Neuron (in vitro differentiated cells): Measurements from ENCODE around the gene UGT1A6.
"Not testable (repeated sequence)": the region's sequence is repeated elsewhere in the genome, so short reads cannot be mapped to it uniquely, and the experiment has no call there.

Experiments
- H2AFZ ChIP-seq: one replicate; pipeline ENCODE4 v1.6.1; 2013; ENCODE audit warnings: low read depth, mild to moderate bottlenecking, inconsistent platforms, low read length, moderate library complexity
- H3K27me3 ChIP-seq: one replicate; pipeline ENCODE4 v1.6.1; 2013; ENCODE audit warnings: low read length; ENCODE audit not compliant: insufficient read depth
- H3K36me3 ChIP-seq: one replicate; pipeline ENCODE4 v1.6.1; 2013; ENCODE audit warnings: low read length; ENCODE audit not compliant: insufficient read depth
- H3K4me1 ChIP-seq: one replicate; pipeline ENCODE4 v1.6.1; 2013; ENCODE audit warnings: low read length; ENCODE audit not compliant: insufficient read depth
- H3K4me3 ChIP-seq: 2 replicates; pipeline ENCODE4 v1.5.1; 2013; ENCODE audit warnings: mild to moderate bottlenecking, low read length, moderate library complexity
- H3K9me3 ChIP-seq: one replicate; pipeline ENCODE4 v1.6.1; 2013; ENCODE audit warnings: low read length

UGT1A6 gene

DNA sequence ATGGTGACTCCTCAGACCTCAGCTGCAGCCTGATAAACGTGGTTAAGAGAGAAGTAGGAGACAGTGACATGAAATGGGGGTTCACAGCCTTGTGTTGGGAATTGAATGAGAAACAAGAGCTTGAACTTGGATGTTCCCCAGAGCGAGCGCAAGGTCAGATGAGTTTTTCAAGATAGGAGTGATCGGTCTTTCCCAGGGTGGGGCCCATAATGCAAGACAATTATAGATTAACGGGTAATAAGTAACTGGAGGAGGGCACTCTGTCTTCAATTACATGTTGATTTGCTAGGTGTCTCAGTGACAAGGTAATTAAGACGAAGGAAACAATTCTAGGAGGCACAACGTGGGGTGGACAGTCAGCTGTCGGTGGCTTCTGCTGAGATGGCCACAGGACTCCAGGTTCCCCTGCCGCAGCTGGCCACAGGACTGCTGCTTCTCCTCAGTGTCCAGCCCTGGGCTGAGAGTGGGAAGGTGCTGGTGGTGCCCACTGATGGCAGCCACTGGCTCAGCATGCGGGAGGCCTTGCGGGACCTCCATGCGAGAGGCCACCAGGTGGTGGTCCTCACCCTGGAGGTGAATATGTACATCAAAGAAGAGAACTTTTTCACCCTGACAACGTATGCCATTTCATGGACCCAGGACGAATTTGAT lies 20.0 kb downstream of the UGT1A6 start, which contains the start of gene UGT1A5:
Gene UGT1A5 (plus strand): TSS at position 297 of the 651 bp plus-strand sequence. CDS start 85 bp downstream, at position 382.
- Histone ChIP-seq H2AFZ (no peak within 1 kb of the TSS), H3K9me3 (no peaks in the 10 kb centered on the region), H3K4me3 (no peak within 1 kb of the TSS), H3K36me3 (no peaks in the 10 kb centered on the region), H3K27me3 (no peaks in the 10 kb centered on the region), H3K4me1 (peaks cover 5% of the 10 kb centered on the region)

DNA sequence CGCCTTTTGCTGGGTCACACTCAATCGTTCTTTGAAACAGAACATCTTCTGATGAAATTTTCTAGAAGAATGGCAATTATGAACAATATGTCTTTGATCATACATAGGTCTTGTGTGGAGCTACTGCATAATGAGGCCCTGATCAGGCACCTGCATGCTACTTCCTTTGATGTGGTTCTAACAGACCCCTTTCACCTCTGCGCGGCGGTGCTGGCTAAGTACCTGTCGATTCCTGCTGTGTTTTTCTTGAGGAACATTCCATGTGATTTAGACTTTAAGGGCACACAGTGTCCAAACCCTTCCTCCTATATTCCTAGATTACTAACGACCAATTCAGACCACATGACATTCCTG lies 20.5 kb downstream of the UGT1A6 start:
- Histone ChIP-seq H2AFZ (no peak overlapping the region), H3K4me1 (peaks cover 5% of the 10 kb centered on the region), H3K9me3 (no peaks in the 10 kb centered on the region), H3K4me3 (no peak overlapping the region), H3K27me3 (no peaks in the 10 kb centered on the region), H3K36me3 (no peaks in the 10 kb centered on the region)

DNA sequence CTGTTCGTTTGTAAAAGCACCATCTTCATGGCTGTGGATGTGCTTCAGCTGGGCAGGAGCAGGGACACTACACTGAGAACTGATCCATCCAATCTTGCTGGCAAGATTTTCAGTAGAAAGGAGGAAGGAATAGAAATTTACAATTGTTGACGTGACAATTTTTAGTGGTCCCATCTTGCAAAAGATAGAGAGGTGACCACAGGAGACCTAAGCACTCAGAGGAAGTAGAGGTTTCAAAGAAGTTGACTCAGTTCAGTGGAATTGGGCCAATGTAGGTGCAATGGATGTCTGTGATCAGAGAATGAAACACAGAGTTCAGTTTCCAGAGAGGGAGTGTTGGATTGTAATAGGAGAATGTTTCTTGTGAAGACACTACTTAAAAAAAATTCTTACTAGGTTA lies 21.4 kb downstream of the UGT1A6 start:
- no peak overlapping the region for H2AFZ ChIP-seq
- peaks cover 5% of the 10 kb centered on the region for H3K4me1 ChIP-seq
- no peaks in the 10 kb centered on the region for H3K36me3 ChIP-seq
- H3K9me3 ChIP-seq = no peaks in the 10 kb centered on the region
- H3K27me3 ChIP-seq = no peaks in the 10 kb centered on the region
- H3K4me3 ChIP-seq = no peak overlapping the region

DNA sequence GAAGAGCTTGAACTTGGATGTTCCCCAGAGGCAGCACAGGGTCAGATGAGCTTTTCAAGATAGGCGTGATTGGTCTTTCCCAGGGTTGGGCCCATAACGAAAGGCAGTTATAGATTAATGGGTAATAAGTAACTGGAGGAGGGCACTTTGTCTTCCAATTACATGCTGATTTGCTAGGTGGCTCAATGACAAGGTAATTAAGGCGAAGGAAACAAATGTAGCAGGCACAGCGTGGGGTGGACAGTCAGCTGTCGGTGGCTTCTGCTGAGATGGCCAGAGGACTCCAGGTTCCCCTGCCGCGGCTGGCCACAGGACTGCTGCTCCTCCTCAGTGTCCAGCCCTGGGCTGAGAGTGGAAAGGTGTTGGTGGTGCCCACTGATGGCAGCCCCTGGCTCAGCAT lies 25.9 kb downstream of the UGT1A6 start, which contains the start of gene UGT1A4:
Gene UGT1A4 (plus strand): TSS at position 185 of the 400 bp plus-strand sequence. CDS start 85 bp downstream, at position 270.
- Histone ChIP-seq H3K4me1 (peaks cover 5% of the 10 kb centered on the region), H3K4me3 (no peak within 1 kb of the TSS), H3K9me3 (no peaks in the 10 kb centered on the region), H3K36me3 (no peaks in the 10 kb centered on the region), H3K27me3 (no peaks in the 10 kb centered on the region), H2AFZ (no peak within 1 kb of the TSS)

DNA sequence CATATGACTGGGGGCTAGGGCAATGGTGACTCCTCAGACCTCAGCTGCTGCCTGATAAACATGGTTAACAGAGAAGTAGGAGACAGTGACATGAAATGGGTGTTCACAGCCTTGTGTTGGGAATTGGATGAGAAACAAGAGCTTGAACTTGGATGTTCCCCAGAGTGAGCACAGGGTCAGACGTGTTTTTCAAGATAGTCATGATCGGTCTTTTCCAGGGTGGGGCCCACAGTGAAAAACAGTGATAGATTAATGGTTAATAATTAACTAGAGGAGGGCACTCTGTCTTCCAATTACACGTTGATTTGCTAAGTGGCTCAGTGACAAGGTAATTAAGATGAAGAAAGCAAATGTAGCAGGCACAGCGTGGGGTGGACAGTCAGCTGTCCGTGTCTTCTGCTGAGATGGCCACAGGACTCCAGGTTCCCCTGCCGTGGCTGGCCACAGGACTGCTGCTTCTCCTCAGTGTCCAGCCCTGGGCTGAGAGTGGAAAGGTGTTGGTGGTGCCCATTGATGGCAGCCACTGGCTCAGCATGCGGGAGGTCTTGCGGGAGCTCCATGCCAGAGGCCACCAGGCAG lies 36.1 kb downstream of the UGT1A6 start, which contains the start of gene UGT1A3:
Gene UGT1A3 (plus strand): TSS at position 320 of the 579 bp plus-strand sequence. CDS start 85 bp downstream, at position 405.
- Histone ChIP-seq H3K9me3 (no peaks in the 10 kb centered on the region), H3K4me3 (no peak within 1 kb of the TSS), H3K27me3 (peaks cover 3% of the 10 kb centered on the region), H3K36me3 (no peaks in the 10 kb centered on the region), H2AFZ (no peak within 1 kb of the TSS), H3K4me1 (no peaks in the 10 kb centered on the region)

DNA sequence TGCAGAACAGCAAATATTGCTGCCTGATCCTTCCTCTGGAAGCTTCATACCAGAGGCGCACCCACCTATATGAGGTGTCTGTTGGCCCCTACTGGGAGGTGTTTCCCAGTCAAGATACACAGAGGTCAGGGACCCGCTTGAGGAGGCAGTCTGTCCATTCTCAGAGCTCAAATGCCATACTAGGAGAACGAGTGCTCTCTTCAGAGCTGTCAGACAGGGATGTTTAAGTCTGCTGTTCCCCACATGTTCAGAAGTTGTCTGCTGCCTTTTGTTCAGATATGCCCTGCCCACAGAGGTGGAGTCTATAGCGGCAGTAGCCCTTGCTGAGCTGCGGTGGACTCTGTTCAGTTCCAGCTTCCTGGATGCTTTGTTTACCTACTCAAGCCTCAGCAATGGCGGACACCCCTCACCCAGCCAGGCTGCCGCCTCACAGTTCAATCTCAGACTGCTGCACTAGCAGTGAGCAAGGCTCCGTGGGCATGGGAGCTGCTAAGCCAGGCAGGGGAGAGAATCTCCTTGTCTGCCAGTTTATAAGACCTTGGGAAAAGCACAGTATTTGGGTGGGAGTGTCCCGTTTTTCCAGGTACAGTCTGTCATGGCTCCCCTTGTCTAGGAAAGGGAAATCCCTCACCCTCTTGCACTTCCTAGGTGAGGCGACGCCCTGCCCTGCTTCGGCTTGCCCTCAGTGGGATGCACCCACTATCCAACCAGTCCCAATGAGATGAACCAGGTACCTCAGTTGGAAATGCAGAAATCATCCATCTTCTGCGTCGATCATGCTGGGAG lies 44.4 kb downstream of the UGT1A6 start:
- not testable (repeated sequence) for H3K36me3 ChIP-seq, H3K4me1 ChIP-seq, H2AFZ ChIP-seq, H3K27me3 ChIP-seq, H3K9me3 ChIP-seq, H3K4me3 ChIP-seq

DNA sequence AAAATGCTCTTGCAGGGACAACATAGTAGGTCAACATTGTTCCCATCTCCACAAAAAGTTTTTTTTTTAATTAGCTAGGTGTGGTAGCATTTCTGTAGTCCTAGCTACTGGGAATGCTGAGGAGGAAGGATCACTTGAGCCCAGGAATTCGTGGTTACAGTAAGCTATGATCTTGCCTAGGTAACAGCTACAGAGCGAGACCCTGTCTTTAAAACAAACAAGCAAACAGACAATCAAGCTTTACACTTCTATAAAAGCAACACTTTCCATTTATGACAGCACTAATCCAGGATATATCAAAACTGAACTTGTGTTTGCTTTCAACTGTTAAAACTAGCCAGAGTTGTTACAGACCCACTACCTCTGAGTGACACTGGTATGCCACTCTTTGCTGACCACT lies 48.2 kb downstream of the UGT1A6 start:
- H3K36me3 ChIP-seq = no peaks in the 10 kb centered on the region
- H3K27me3 ChIP-seq = no peaks in the 10 kb centered on the region
- no peak overlapping the region for H3K4me3 ChIP-seq
- H2AFZ ChIP-seq = no peak overlapping the region
- H3K4me1 ChIP-seq = no peaks in the 10 kb centered on the region
- peaks cover 5% of the 10 kb centered on the region for H3K9me3 ChIP-seq

DNA sequence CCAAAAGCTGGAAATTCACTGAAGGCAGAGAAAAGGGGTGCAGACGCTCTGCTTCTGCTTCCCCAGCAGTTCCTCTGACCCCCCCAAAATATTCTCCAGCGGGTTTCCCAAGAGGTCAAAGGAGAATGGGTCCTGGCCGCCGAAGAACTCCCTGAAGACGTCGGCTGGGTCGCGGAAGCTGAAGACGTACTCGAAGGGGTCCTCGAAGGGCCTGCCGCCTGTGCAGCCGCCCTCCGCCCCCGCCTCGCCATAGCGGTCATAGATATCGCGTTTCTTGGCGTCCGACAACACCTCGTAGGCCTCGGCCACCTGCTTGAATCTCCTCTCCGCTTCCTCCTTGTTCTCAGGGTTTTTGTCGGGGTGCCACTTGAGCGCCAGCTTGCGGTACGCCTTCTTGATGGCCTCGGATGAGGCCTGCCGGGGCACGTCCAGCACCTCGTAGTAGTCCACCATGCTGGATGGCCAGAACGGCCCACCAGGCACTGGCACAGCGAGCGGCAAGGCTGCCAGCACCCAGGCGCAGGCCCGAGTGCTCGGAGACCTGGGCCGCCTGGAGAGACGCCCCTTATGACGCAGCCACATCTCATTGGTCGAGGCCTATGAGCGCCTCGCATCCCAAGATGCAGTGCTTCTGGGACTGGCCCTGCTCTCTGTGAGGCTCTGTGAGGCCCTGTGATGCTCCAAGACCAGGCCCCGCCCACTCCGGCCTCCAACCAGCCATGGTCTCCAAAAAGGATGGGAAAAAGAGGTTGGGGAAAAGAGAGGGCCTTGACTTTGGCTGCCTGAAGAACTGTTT lies 51.0 kb downstream of the UGT1A6 start:
- Histone ChIP-seq H3K9me3 (peaks cover 5% of the 10 kb centered on the region), H3K36me3 (no peaks in the 10 kb centered on the region), H3K27me3 (no peaks in the 10 kb centered on the region), H3K4me3 (no peak overlapping the region), H3K4me1 (no peaks in the 10 kb centered on the region), H2AFZ (no peak overlapping the region)

DNA sequence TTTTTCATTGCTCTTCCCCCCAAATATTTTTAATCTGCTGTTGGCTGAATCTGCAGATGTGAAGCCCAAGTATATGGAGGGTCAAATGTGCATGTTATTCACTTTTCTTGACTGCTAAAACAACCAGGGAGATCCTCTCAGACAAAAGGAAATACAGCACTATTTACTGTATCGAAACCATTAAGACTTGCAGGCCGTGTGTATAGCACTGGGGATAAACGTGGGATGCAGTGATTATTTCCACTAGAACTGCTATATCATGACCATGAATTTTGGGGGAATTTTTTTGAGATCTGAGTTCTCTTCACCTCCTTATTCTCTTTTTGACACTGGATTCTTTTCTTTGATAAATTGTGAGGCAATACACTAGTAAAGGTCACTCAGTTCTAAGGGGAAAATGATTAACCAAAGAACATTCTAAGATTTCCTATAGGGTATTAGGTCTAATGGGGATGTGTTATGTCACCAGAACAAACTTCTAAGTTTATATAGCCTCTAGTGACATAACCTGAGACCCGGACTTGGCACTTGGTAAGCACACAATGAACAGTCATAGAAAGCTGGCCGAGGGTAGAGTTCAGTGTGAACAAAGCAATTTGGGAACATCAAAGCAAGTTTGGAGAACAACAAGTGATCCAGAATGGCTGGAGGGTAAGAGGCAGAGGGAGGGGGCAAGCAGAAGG lies 52.5 kb downstream of the UGT1A6 start:
- peaks cover 5% of the 10 kb centered on the region for H3K9me3 ChIP-seq
- H3K4me1 ChIP-seq = no peaks in the 10 kb centered on the region
- H2AFZ ChIP-seq = no peak overlapping the region
- no peaks in the 10 kb centered on the region for H3K27me3 ChIP-seq
- H3K36me3 ChIP-seq = no peaks in the 10 kb centered on the region
- H3K4me3 ChIP-seq = no peak overlapping the region

DNA sequence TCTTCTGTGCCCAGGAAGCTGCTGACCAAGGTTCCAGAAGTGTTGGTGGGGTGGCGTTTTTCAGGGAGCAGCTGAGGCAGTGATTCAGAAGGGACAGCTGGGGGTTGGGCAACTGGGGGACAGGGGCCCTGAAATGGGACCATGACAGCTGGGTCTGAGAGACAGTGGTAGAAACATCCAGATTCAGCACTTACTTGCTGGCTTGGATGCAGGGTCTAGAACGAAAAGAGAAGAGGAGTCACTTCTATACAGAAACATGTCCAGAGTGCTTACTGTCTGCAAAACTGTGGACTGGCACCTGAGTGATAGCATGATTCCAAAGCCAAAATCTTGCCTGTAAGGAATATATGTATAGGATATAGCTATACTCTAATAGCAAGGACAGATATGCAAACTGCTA lies 53.1 kb downstream of the UGT1A6 start:
- H3K27me3 ChIP-seq, H3K4me1 ChIP-seq, H3K36me3 ChIP-seq, H3K4me3 ChIP-seq, H3K9me3 ChIP-seq, H2AFZ ChIP-seq: not testable (repeated sequence)

DNA sequence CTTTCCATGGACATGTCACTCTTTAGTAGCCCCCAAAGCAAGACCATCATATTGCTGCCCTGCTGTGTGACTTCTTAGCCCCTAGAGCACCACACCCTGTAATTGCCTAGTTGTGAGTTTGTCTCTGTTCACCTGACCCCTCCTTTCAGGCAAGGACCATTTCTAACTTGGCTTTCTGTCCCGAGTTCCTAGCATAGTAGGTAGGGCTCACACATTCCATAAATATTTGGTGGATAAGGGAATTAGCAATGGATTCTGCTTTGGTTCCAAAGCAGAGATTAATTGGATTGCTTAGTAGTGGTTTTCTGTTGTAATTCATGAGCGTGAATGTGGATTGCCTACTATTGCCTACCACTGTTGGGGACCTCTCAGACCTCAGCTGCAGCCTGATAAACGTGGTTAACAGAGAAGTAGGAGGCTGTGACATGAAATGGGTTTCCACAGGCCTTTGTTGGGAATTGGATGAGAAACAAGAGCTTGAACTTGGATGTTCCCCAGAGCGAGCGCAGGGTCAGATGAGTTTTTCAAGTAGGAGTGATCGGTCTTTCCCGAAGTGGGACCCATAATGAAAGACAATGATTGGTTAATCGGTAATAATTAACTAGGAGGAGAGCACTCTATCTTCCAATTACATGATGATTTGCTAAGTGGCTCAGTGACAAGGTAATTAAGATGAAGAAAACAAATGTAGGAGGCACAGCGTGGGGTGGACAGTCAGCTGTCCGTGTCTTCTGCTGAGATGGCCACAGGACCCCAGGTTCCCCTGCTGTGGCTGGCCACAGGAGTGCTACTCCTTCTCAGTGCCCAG lies 54.0 kb downstream of the UGT1A6 start:
- H3K9me3 ChIP-seq = peaks cover 10% of the 10 kb centered on the region
- no peaks in the 10 kb centered on the region for H3K4me1 ChIP-seq
- H3K27me3 ChIP-seq = no peaks in the 10 kb centered on the region
- no peaks in the 10 kb centered on the region for H3K36me3 ChIP-seq
- no peak overlapping the region for H3K4me3 ChIP-seq
- H2AFZ ChIP-seq = no peak overlapping the region

DNA sequence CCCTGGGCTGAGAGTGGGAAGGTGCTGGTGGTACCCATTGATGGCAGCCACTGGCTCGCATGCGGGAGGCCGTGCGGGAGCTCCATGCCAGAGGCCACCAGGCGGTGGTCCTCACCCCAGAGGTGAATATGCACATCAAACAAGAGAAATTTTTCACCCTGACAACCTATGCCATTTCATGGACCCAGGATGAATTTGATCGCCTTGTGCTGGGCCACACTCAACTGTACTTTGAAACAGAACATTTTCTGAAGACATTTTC lies 54.5 kb downstream of the UGT1A6 start:
- H2AFZ ChIP-seq = no peak overlapping the region
- H3K9me3 ChIP-seq = peaks cover 10% of the 10 kb centered on the region
- no peaks in the 10 kb centered on the region for H3K4me1 ChIP-seq
- no peak overlapping the region for H3K4me3 ChIP-seq
- H3K27me3 ChIP-seq = no peaks in the 10 kb centered on the region
- no peaks in the 10 kb centered on the region for H3K36me3 ChIP-seq
